HepG2 (cell line): ENCODE data around the gene BRI3BP. TPM values are rescaled to one million over a fixed set of nuclear protein-coding genes. Genes with fewer than 3 reads are reported as not detected.

Experiments
- ARID3A ChIP-seq: IDR thresholded peaks from 2 replicates; pipeline ENCODE4 v1.6.1; 2012; ENCODE audit warnings: low read depth, low read length, improper control_type of control experiment
- ATF1 ChIP-seq: IDR thresholded peaks from 2 replicates; pipeline ENCODE4 v1.6.1; 2016; ENCODE audit warnings: mild to moderate bottlenecking, control low read depth
- CCAR2 ChIP-seq: fragments of 200-400 bp; formaldehyde crosslinking; optimal IDR thresholded peaks from 2 replicates; pipeline ENCODE3; 2018; ENCODE audit warnings: low read depth, mild to moderate bottlenecking, low read length, moderate library complexity
- CSRNP1 ChIP-seq: sonication (generic); formaldehyde crosslinking; IDR thresholded peaks from 2 replicates; pipeline ENCODE4 v1.8.1; 2023; ENCODE audit warnings: mild to moderate bottlenecking, missing genetic modification reagents
- GPBP1L1 ChIP-seq: sonication (generic); formaldehyde crosslinking; IDR thresholded peaks from 2 replicates; pipeline ENCODE4 v1.5.0; 2020; ENCODE audit warnings: mild to moderate bottlenecking, missing genetic modification reagents
- REXO4 ChIP-seq: sonication (generic); formaldehyde crosslinking; IDR thresholded peaks from 2 replicates; pipeline ENCODE4 v1.8.0; 2022; ENCODE audit warnings: missing genetic modification reagents, mild to moderate bottlenecking, borderline replicate concordance
- SOX13 ChIP-seq, 3 experiments: fragments of 450-650 bp in 1 of 3; sonication (generic) in 1 of 3; formaldehyde crosslinking in 1 of 3; IDR thresholded peaks in 2 of 3; conservative IDR thresholded peaks in 1 of 3; 2 replicates each; pipeline versions ENCODE4 v1.5.0 to v1.6.1; 2016 to 2020; ENCODE audit warnings: antibody characterized with exemption in 1 of 3, mild to moderate bottlenecking in 1 of 3, missing compliant biosample characterization in 1 of 3, missing genetic modification reagents in 1 of 3, moderate library complexity in 1 of 3
- TEAD3 ChIP-seq: optimal IDR thresholded peaks from 2 replicates; pipeline ENCODE3; 2016; ENCODE audit warnings: borderline replicate concordance
- THAP7 ChIP-seq: sonication (generic); formaldehyde crosslinking; IDR thresholded peaks from 2 replicates; pipeline ENCODE4 v1.8.1; 2023; ENCODE audit warnings: mild to moderate bottlenecking, missing genetic modification reagents
- XRCC5 ChIP-seq: fragments of 200-400 bp; formaldehyde crosslinking; optimal IDR thresholded peaks from 2 replicates; pipeline ENCODE3; 2017; ENCODE audit warnings: mild to moderate bottlenecking, low read length
- ZBTB34 ChIP-seq: sonication (generic); formaldehyde crosslinking; IDR thresholded peaks from 2 replicates; pipeline ENCODE4 v1.8.0; 2022; ENCODE audit warnings: mild to moderate bottlenecking, missing genetic modification reagents
- ZBTB7B ChIP-seq: sonication (generic); formaldehyde crosslinking; IDR thresholded peaks from 2 replicates; pipeline ENCODE4 v1.4.0; 2020; ENCODE audit warnings: missing genetic modification reagents
- ZFY ChIP-seq: sonication (generic); formaldehyde crosslinking; IDR thresholded peaks from 2 replicates; pipeline ENCODE4 v1.4.0; 2020; ENCODE audit warnings: missing genetic modification reagents
- ZMYM4 ChIP-seq: sonication (generic); formaldehyde crosslinking; IDR thresholded peaks from 2 replicates; pipeline ENCODE4 v1.8.1; 2023; ENCODE audit warnings: mild to moderate bottlenecking, missing genetic modification reagents
- ZNF225 ChIP-seq: sonication (generic); formaldehyde crosslinking; IDR thresholded peaks from 2 replicates; pipeline ENCODE4 v1.4.0; 2020; ENCODE audit warnings: mild to moderate bottlenecking, missing genetic modification reagents
- ZNF280D ChIP-seq: sonication (generic); formaldehyde crosslinking; IDR thresholded peaks from 2 replicates; pipeline ENCODE4 v1.5.1; 2020; ENCODE audit warnings: mild to moderate bottlenecking, missing genetic modification reagents
- ZNF501 ChIP-seq: sonication (generic); formaldehyde crosslinking; IDR thresholded peaks from 2 replicates; pipeline ENCODE4 v1.5.1; 2020; ENCODE audit warnings: mild to moderate bottlenecking, moderate library complexity, missing genetic modification reagents
- ZNF747 ChIP-seq: sonication (generic); formaldehyde crosslinking; IDR thresholded peaks from 2 replicates; pipeline ENCODE4 v1.8.1; 2023; ENCODE audit warnings: missing genetic modification reagents, mild to moderate bottlenecking, borderline replicate concordance
- polyA plus RNA-seq, 8 experiments: library from polyadenylated mRNA; depleted of rRNA in 3 of 8; stranded (reverse) in 7 of 8; unstranded in 1 of 8; fragments of >200 nt; fragmentation: Illumina TruSeq in 4 of 8; extraction: Trizol in 4 of 8; gene quantifications; 2 replicates each; pipeline versions ENCODE4 v1.2.1 to v1.2.3, GENCODE V29; 2011 to 2016; ENCODE audit warnings: low read depth in 4 of 8, missing spikeins in 1 of 8, mixed read lengths in 1 of 8; ENCODE audit not compliant: insufficient read depth in 1 of 8
- total RNA-seq, 5 experiments: library from RNA; depleted of rRNA; stranded (reverse); fragments of >200 nt; fragmentation: Illumina TruSeq; extraction: Trizol; gene quantifications; 2 replicates each; pipeline ENCODE4 v1.2.3, GENCODE V29; 2016; ENCODE audit warnings: low read depth in 1 of 5

BRI3BP gene
- total and polyA plus RNA-seq, 2 of the 13 experiments (the other 11 are each of a cell fraction or from before 2014, with no cell fraction given): 7.5 to 21.1 TPM

GRCh38 chr12:124992874-124993625, 395 bp upstream of the BRI3BP start (continued):
- TF ChIP-seq CSRNP1 (CRISPR knock-in tag) (0 out of 2 replicates have a peak, but pooled peaks have one; percentile 61), CCAR2 (no peak), THAP7 (CRISPR knock-in tag) (no peak), GPBP1L1 (no peak), ZBTB34 (CRISPR knock-in tag) (peak; percentile 73), REXO4 (CRISPR knock-in tag) (no peak), ZMYM4 (CRISPR knock-in tag) (peak; percentile 59), ZNF501 (CRISPR knock-in tag) (peak; percentile 49; the same call in 1 of the 2 replicates), ZNF280D (CRISPR knock-in tag) (no peak), ZFY (CRISPR knock-in tag) (no peak), ZNF747 (CRISPR knock-in tag) (no peak), ZBTB7B (peak; percentile 44; the same call in 1 of the 2 replicates), TEAD3 (CRISPR knock-in tag) (peak; percentile 27), ARID3A (peak; percentile 79), XRCC5 (peak; percentile 71), SOX13 (IDR thresholded peaks at IDR 0.05) (no peak), SOX13 (CRISPR knock-in tag; conservative IDR thresholded peaks at IDR 0.05 in 1 of 2, IDR thresholded peaks at IDR 0.05 in 1 of 2) (peak in 1 of 2 experiments; percentile 9; a peak in 1 of 4 replicates), ZNF225 (CRISPR knock-in tag) (no peak), ATF1 (CRISPR knock-in tag) (0 out of 2 replicates have a peak, but pooled peaks have one; percentile 34)
